SK-N-SH (cell line): ENCODE results near the gene PTPRA. TPM values are rescaled to one million over a fixed set of nuclear protein-coding genes. Genes with fewer than 3 reads are reported as not detected.

Source experiments
- CTCF ChIA-PET: fragments of 300-600, 350-600 bp; formaldehyde crosslinking; extraction: SDS; loops from one replicate; lab custom pipeline; 2021; lab: Yijun Ruan, JAX
- POLR2A ChIA-PET: fragments of 350-600 bp; sonication (Branson Sonifier 250); formaldehyde crosslinking; extraction: SDS; loops from one replicate; lab custom pipeline; 2020; ENCODE audit warnings: antibody characterized with exemption, inconsistent platforms; lab: Yijun Ruan, JAX
- DNase-seq: peaks from one replicate; pipeline ENCODE4 v3.0.0; 2012
- H2AFZ ChIP-seq: fragments of 200-600 bp; sonication (generic); 2 replicates; pipeline ENCODE4 v1.8.1; 2016; ENCODE audit warnings: antibody characterized with exemption, mild to moderate bottlenecking, low read depth
- H3F3A ChIP-seq: fragments of 200-600 bp; sonication (generic); replicated peaks from 2 replicates; pipeline ENCODE3; 2016; ENCODE audit warnings: antibody characterized with exemption, mild to moderate bottlenecking; ENCODE audit not compliant: insufficient read depth
- H3K27ac ChIP-seq, 2 experiments: fragments of 200-500 bp in 1 of 2; fragments of 200-600 bp in 1 of 2; sonication (Bioruptor generic) in 1 of 2; sonication (generic), shearing (Covaris generic) in 1 of 2; 2 replicates each; pipeline versions ENCODE4 v1.5.1 to v1.6.1; 2014 to 2016; ENCODE audit warnings: low read depth in 2 of 2, inconsistent platforms in 1 of 2, low read length in 1 of 2, mild to moderate bottlenecking in 1 of 2, mixed read lengths in 1 of 2
- H3K27me3 ChIP-seq: fragments of 200-600 bp; sonication (generic), shearing (Covaris generic); 2 replicates; pipeline ENCODE4 v1.6.1; 2016; ENCODE audit warnings: mixed run types; ENCODE audit not compliant: insufficient read depth
- H3K36me3 ChIP-seq, 2 experiments: fragments of 200-500 bp in 1 of 2; fragments of 200-600 bp in 1 of 2; sonication (Bioruptor generic) in 1 of 2; sonication (generic) in 1 of 2; replicated peaks in 1 of 2; 2 replicates each; pipeline versions ENCODE3 to v1.5.1; 2014 to 2016; ENCODE audit warnings: low read length in 1 of 2, mild to moderate bottlenecking in 1 of 2; ENCODE audit not compliant: insufficient read depth in 2 of 2, control insufficient read depth in 1 of 2
- H3K4me1 ChIP-seq, 2 experiments: fragments of 200-500 bp in 1 of 2; fragments of 200-600 bp in 1 of 2; sonication (Bioruptor generic) in 1 of 2; sonication (generic), shearing (Covaris generic) in 1 of 2; 2 replicates each; pipeline versions ENCODE4 v1.5.1 to v1.6.1; 2014 to 2016; ENCODE audit warnings: low read depth in 1 of 2, low read length in 1 of 2, mixed run types in 1 of 2; ENCODE audit not compliant: insufficient read depth in 2 of 2, control insufficient read depth in 1 of 2
- H3K4me2 ChIP-seq: fragments of 200-600 bp; sonication (generic), shearing (Covaris generic); 2 replicates; pipeline ENCODE4 v1.6.1; 2017; ENCODE audit warnings: mixed run types
- H3K4me3 ChIP-seq, 2 experiments: fragments of 200-500 bp in 1 of 2; fragments of 200-600 bp in 1 of 2; sonication (Bioruptor generic) in 1 of 2; sonication (generic), shearing (Covaris generic) in 1 of 2; 2 replicates each; pipeline versions ENCODE4 v1.5.1 to v1.8.1; 2014 to 2016; ENCODE audit warnings: low read depth in 2 of 2, inconsistent platforms in 1 of 2, low read length in 1 of 2, mild to moderate bottlenecking in 1 of 2, mixed read lengths in 1 of 2, moderate library complexity in 1 of 2
- H3K79me2 ChIP-seq: fragments of 200-600 bp; sonication (generic); 2 replicates; pipeline ENCODE4 v1.8.1; 2017; ENCODE audit warnings: mild to moderate bottlenecking; ENCODE audit not compliant: insufficient read depth
- H3K9ac ChIP-seq: fragments of 200-600 bp; sonication (generic); 2 replicates; pipeline ENCODE4 v1.6.1; 2017; ENCODE audit warnings: mixed run types
- H3K9me2 ChIP-seq: fragments of 200-600 bp; sonication (generic); 2 replicates; pipeline ENCODE4 v1.6.1; 2017; ENCODE audit warnings: mixed run types
- H3K9me3 ChIP-seq: fragments of 200-600 bp; sonication (generic); 2 replicates; pipeline ENCODE4 v1.6.1; 2017; ENCODE audit warnings: mixed run types, mild to moderate bottlenecking, moderate library complexity
- H4K20me1 ChIP-seq: fragments of 200-600 bp; sonication (generic); 2 replicates; pipeline ENCODE4 v1.6.1; 2017; ENCODE audit warnings: mild to moderate bottlenecking, mixed run types; ENCODE audit not compliant: insufficient read depth
- CHD2 ChIP-seq: fragments of 150-350 bp; IDR thresholded peaks from 2 replicates; pipeline ENCODE4 v1.6.1; 2018; ENCODE audit warnings: low read length; ENCODE audit not compliant: partially characterized antibody
- EP300 ChIP-seq, 2 experiments: IDR thresholded peaks; 2 replicates each; pipeline versions ENCODE4 v1.4.0 to v1.6.1; 2012; ENCODE audit warnings: borderline replicate concordance in 1 of 2, low read depth in 1 of 2, low read length in 1 of 2
- EZH2phosphoT487 ChIP-seq: fragments of 200-600 bp; sonication (generic); IDR thresholded peaks from 2 replicates; pipeline ENCODE4 v1.6.1; 2017; ENCODE audit warnings: low read depth, mixed run types, mild to moderate bottlenecking, antibody characterized with exemption, moderate library complexity, borderline replicate concordance
- FOSL2 ChIP-seq: IDR thresholded peaks from 2 replicates; pipeline ENCODE4 v1.4.0; 2012; ENCODE audit warnings: low read depth, mild to moderate bottlenecking, moderate library complexity, borderline replicate concordance
- FOXJ3 ChIP-seq: sonication (generic); formaldehyde crosslinking; IDR thresholded peaks from 2 replicates; pipeline ENCODE4 v1.5.1; 2020; ENCODE audit warnings: mild to moderate bottlenecking, missing genetic modification reagents
- GABPA ChIP-seq: IDR thresholded peaks from 2 replicates; pipeline ENCODE4 v1.4.0; 2012; ENCODE audit warnings: low read depth, mild to moderate bottlenecking
- GATA2 ChIP-seq: sonication (generic); formaldehyde crosslinking; IDR thresholded peaks from 2 replicates; pipeline ENCODE4 v1.5.0; 2020; ENCODE audit warnings: mild to moderate bottlenecking, missing genetic modification reagents
- MXI1 ChIP-seq: IDR thresholded peaks from 2 replicates; pipeline ENCODE4 v1.6.1; 2012; ENCODE audit warnings: mild to moderate bottlenecking, low read depth, low read length, improper control_type of control experiment
- NRF1 ChIP-seq: IDR thresholded peaks from 2 replicates; pipeline ENCODE4 v1.6.1; 2012; ENCODE audit warnings: low read depth, mild to moderate bottlenecking, low read length
- RAD21 ChIP-seq: IDR thresholded peaks from 2 replicates; pipeline ENCODE4 v1.6.1; 2012; ENCODE audit warnings: mild to moderate bottlenecking, low read length
- RXRA ChIP-seq: IDR thresholded peaks from 2 replicates; pipeline ENCODE4 v1.4.0; 2012; ENCODE audit warnings: low read depth, mild to moderate bottlenecking, borderline replicate concordance
- SIN3A ChIP-seq: IDR thresholded peaks from 2 replicates; pipeline ENCODE4 v1.6.1; 2012; ENCODE audit warnings: low read depth, mild to moderate bottlenecking, low read length, moderate library complexity, borderline replicate concordance
- TCF12 ChIP-seq: IDR thresholded peaks from 2 replicates; pipeline ENCODE4 v1.4.0; 2012
- WGBS: methylation state at CpG from one replicate; pipeline ENCODE4 v1.1.6; 2017; ENCODE audit warnings: low lambda C conversion rate; 5-methylcytosine and 5-hydroxymethylcytosine counted together
- polyA plus RNA-seq, 3 experiments: library from polyadenylated mRNA; depleted of rRNA; stranded (reverse); fragments of >200 nt; gene quantifications; 2 replicates each; pipeline ENCODE4 v1.2.3, GENCODE V29; 2012
- TF ChIP-seq, protein P1 (sequence below): IDR thresholded peaks from 2 replicates; pipeline ENCODE4 v1.4.0; 2012; ENCODE audit warnings: low read depth, borderline replicate concordance
- TF ChIP-seq, protein P2 (sequence below): fragments of 200-600 bp; sonication (generic); IDR thresholded peaks from 2 replicates; pipeline ENCODE4 v1.6.1; 2017; ENCODE audit warnings: antibody characterized with exemption, mild to moderate bottlenecking, moderate library complexity
- TF ChIP-seq, protein P3 (sequence below): IDR thresholded peaks from 2 replicates; pipeline ENCODE4 v1.6.1; 2012; ENCODE audit warnings: mild to moderate bottlenecking, low read depth, low read length, moderate library complexity
- TF ChIP-seq, protein P4 (sequence below): IDR thresholded peaks from 2 replicates; pipeline ENCODE4 v1.4.0; 2012; ENCODE audit warnings: low read depth, borderline replicate concordance

Gene PTPRA
- polyA plus RNA-seq, 1 of the 3 experiments (the other 2 are of a cell fraction) = 47.6 TPM

DNA sequence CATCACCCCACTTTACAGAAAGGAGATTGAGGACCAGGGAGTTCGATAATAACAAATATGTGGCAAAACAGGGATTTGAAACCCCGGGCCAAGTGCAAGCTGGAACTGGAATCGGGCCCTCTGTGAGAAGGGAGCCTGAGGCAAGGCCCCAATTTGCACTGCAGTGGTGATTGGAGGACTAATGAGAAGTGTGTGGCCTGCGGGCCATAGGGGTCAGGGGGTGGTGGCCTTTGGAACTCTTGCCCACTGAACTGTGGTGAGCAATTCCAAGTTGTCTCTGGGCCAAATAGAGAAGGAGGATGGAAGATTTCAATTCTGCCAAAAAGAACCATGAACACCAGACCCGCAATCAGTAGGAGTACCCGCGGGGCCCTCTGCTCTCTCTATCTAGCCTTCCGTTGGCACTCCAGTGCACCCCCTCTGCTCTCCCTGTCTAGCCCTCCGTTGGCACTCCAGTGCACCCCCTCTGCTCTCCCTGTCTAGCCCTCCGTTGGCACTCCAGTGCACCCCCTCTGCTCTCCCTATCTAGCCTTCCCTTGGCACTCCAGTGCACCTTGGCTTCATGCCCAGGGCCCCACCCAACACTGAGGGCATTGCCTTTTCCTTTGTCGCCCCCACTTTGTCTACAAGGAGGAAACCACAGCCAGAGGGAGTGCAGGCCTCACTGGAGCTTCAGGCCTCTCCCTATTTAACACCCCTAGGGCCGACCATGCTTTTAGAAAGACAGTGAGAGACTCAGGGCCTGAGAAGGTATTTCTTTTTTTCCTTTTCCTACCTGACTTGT, 6.0 kb upstream of the PTPRA start (continued):
- no peak for TF ChIP-seq SIN3A

DNA sequence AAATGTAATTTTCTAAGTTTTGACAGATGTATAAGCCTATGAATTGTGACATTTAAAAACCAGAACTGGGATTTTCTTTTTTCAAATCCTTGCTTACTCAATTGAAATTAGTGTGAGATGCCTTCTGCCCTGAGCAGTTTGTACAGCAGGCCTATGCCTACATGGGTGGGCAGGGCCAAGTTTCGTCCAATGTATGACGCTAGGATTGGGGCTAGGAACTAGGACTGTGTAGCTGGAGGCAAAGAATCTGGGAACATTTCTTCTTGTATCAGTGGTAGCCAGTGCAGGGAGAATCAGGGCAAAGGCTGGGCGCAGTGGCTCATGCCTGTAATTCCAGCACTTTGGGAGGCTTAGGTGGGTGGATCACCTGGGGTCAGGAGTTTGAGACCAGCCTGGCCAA, 3.9 kb upstream of the PTPRA start:
- no peaks in the 10 kb centered on the region for H3K9me3 ChIP-seq
- H4K20me1 ChIP-seq = no peaks in the 10 kb centered on the region
- H2AFZ ChIP-seq = no peak overlapping the region
- ChIA-PET POLR2A (no interaction called here), CTCF (no interaction called here)
- H3K27me3 ChIP-seq = no peaks in the 10 kb centered on the region
- H3K9me2 ChIP-seq = no peaks in the 10 kb centered on the region
- no peak for DNase-seq
- no peak overlapping the region for H3K4me3 ChIP-seq
- H3F3A ChIP-seq = peaks cover 20% of the 10 kb centered on the region
- H3K36me3 ChIP-seq = peaks cover 0 to 20% of the 10 kb centered on the region in 2 experiments
- H3K4me2 ChIP-seq = no peak overlapping the region
- no peak overlapping the region for H3K9ac ChIP-seq
- 98% methylated on average over 3 of the region's 3 CpGs for WGBS
- peaks cover 5 to 15% of the 10 kb centered on the region in 2 experiments; a peak in 3 of 4 replicates for H3K4me1 ChIP-seq
- TF ChIP-seq RXRA (no peak), CHD2 (no peak), EP300 (IDR thresholded peaks at IDR 0.05; ENCODE audit: borderline replicate concordance in 1 of 2, low read depth in 1 of 2, low read length in 1 of 2) (no peak), RAD21 (no peak), EZH2phosphoT487 (no peak), TCF12 (no peak), FOXJ3 (CRISPR knock-in tag) (no peak), SIN3A (no peak), NRF1 (no peak), FOSL2 (no peak), GABPA (no peak), MXI1 (no peak), GATA2 (CRISPR knock-in tag) (no peak)
- TF ChIP-seq, protein P1, sequence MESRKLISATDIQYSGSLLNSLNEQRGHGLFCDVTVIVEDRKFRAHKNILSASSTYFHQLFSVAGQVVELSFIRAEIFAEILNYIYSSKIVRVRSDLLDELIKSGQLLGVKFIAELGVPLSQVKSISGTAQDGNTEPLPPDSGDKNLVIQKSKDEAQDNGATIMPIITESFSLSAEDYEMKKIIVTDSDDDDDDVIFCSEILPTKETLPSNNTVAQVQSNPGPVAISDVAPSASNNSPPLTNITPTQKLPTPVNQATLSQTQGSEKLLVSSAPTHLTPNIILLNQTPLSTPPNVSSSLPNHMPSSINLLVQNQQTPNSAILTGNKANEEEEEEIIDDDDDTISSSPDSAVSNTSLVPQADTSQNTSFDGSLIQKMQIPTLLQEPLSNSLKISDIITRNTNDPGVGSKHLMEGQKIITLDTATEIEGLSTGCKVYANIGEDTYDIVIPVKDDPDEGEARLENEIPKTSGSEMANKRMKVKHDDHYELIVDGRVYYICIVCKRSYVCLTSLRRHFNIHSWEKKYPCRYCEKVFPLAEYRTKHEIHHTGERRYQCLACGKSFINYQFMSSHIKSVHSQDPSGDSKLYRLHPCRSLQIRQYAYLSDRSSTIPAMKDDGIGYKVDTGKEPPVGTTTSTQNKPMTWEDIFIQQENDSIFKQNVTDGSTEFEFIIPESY = no peak
- TF ChIP-seq, protein P2, sequence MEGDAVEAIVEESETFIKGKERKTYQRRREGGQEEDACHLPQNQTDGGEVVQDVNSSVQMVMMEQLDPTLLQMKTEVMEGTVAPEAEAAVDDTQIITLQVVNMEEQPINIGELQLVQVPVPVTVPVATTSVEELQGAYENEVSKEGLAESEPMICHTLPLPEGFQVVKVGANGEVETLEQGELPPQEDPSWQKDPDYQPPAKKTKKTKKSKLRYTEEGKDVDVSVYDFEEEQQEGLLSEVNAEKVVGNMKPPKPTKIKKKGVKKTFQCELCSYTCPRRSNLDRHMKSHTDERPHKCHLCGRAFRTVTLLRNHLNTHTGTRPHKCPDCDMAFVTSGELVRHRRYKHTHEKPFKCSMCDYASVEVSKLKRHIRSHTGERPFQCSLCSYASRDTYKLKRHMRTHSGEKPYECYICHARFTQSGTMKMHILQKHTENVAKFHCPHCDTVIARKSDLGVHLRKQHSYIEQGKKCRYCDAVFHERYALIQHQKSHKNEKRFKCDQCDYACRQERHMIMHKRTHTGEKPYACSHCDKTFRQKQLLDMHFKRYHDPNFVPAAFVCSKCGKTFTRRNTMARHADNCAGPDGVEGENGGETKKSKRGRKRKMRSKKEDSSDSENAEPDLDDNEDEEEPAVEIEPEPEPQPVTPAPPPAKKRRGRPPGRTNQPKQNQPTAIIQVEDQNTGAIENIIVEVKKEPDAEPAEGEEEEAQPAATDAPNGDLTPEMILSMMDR = no peak
- TF ChIP-seq, protein P3, sequence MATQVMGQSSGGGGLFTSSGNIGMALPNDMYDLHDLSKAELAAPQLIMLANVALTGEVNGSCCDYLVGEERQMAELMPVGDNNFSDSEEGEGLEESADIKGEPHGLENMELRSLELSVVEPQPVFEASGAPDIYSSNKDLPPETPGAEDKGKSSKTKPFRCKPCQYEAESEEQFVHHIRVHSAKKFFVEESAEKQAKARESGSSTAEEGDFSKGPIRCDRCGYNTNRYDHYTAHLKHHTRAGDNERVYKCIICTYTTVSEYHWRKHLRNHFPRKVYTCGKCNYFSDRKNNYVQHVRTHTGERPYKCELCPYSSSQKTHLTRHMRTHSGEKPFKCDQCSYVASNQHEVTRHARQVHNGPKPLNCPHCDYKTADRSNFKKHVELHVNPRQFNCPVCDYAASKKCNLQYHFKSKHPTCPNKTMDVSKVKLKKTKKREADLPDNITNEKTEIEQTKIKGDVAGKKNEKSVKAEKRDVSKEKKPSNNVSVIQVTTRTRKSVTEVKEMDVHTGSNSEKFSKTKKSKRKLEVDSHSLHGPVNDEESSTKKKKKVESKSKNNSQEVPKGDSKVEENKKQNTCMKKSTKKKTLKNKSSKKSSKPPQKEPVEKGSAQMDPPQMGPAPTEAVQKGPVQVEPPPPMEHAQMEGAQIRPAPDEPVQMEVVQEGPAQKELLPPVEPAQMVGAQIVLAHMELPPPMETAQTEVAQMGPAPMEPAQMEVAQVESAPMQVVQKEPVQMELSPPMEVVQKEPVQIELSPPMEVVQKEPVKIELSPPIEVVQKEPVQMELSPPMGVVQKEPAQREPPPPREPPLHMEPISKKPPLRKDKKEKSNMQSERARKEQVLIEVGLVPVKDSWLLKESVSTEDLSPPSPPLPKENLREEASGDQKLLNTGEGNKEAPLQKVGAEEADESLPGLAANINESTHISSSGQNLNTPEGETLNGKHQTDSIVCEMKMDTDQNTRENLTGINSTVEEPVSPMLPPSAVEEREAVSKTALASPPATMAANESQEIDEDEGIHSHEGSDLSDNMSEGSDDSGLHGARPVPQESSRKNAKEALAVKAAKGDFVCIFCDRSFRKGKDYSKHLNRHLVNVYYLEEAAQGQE = no peak
- TF ChIP-seq, protein P4, sequence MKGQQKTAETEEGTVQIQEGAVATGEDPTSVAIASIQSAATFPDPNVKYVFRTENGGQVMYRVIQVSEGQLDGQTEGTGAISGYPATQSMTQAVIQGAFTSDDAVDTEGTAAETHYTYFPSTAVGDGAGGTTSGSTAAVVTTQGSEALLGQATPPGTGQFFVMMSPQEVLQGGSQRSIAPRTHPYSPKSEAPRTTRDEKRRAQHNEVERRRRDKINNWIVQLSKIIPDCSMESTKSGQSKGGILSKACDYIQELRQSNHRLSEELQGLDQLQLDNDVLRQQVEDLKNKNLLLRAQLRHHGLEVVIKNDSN = no peak
- TF ChIP-seq, all 33 proteins: peak for 0
- peaks cover 8% of the 10 kb centered on the region for H3K79me2 ChIP-seq
- no peak overlapping the region for H3K27ac ChIP-seq
